Immature natural killer cell (primary cell): ENCODE data around the gene STUM. TPM values are rescaled to one million over a fixed set of nuclear protein-coding genes. Genes with fewer than 3 reads are reported as not detected.

ENCODE experiments used
- DNase-seq, 3 donors: peaks; one replicate each; pipeline ENCODE4 v3.0.0; 2022; ENCODE audit warnings: mixed read lengths in 1 of 3
- H3K27ac Mint-ChIP-seq, 6 donors: one replicate each; pipeline ENCODE4 v1.8.0; 2020; ENCODE audit warnings: mixed read lengths in 6 of 6, mild to moderate bottlenecking in 5 of 6, inconsistent platforms in 4 of 6, moderate library complexity in 3 of 6
- H3K27me3 Mint-ChIP-seq, 3 donors: one replicate each; pipeline ENCODE4 v1.8.0; 2020 to 2021; ENCODE audit warnings: low read depth in 3 of 3, mild to moderate bottlenecking in 3 of 3, mixed read lengths in 3 of 3, moderate library complexity in 3 of 3, inconsistent platforms in 1 of 3
- H3K36me3 Mint-ChIP-seq, 3 donors: one replicate each; pipeline ENCODE4 v1.8.0; 2020; ENCODE audit warnings: mixed read lengths in 3 of 3, inconsistent platforms in 2 of 3, mild to moderate bottlenecking in 2 of 3
- H3K4me1 Mint-ChIP-seq, 2 donors: one replicate each; pipeline ENCODE4 v1.8.0; 2020; ENCODE audit warnings: inconsistent platforms in 2 of 2, mild to moderate bottlenecking in 2 of 2, mixed read lengths in 2 of 2, moderate library complexity in 1 of 2
- H3K4me3 Mint-ChIP-seq, 5 donors: one replicate each; pipeline ENCODE4 v1.8.0; 2020; ENCODE audit warnings: mild to moderate bottlenecking in 5 of 5, mixed read lengths in 5 of 5, inconsistent platforms in 3 of 5, moderate library complexity in 3 of 5
- H3K9me3 Mint-ChIP-seq, 6 donors: one replicate each; pipeline ENCODE4 v1.8.0; 2020; ENCODE audit warnings: mild to moderate bottlenecking in 6 of 6, mixed read lengths in 6 of 6, inconsistent platforms in 4 of 6, moderate library complexity in 3 of 6
- polyA plus RNA-seq, 3 donors: library from polyadenylated mRNA; unstranded; fragments of 300-500 nt; fragmentation: Illumina TruSeq; gene quantifications; one replicate each; pipeline ENCODE4 v1.2.3, GENCODE V29; 2021

The STUM gene
- polyA plus RNA-seq, 3 donors from 2014 or later: not detected

DNA sequence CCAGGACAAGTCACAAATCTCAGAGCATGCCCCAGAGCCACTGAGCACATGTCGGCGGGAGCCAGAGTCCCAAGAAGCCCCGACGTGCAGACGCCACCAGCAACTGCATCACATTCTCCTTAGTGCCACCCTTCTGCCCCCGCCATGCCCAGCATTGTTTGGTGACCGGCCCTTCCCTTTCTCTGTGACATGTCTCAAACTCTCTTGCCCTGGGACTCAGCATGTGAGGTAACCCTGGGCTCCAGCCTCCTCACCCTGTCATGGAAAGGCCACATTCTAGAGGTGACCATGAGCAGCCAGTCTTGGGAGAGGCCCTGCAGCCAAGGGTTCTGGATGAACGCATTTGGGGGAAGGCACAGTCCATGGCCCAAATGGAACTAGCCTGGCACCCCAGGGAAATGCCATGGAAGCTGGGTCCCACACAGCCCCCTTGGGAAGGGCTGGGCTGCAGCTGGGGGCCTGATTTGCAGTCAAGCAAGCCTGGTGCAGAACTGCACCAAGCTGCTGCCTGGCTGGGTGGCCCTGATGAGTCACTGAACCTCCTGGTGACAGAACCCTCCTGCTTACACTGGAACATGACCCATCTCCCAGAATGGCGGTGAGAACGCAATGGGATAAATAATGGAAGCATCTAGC is 96.1 kb downstream of the STUM start:
- H3K36me3 Mint-ChIP-seq: peaks cover 0 to 28% (median 5%) of the 10 kb centered on the region in 3 donors
- peak overlapping the region; percentile 40 to 87 (median 85) for H3K27ac Mint-ChIP-seq
- peaks cover 0 to 7% (median 2%) of the 10 kb centered on the region in 3 donors for H3K27me3 Mint-ChIP-seq
- peak overlapping the region in 1 of 5 donors; percentile 46 for H3K4me3 Mint-ChIP-seq
- H3K9me3 Mint-ChIP-seq: no peaks in the 10 kb centered on the region
- peaks cover 33 to 52% of the 10 kb centered on the region in 2 donors for H3K4me1 Mint-ChIP-seq
- DNase-seq: no peak

DNA sequence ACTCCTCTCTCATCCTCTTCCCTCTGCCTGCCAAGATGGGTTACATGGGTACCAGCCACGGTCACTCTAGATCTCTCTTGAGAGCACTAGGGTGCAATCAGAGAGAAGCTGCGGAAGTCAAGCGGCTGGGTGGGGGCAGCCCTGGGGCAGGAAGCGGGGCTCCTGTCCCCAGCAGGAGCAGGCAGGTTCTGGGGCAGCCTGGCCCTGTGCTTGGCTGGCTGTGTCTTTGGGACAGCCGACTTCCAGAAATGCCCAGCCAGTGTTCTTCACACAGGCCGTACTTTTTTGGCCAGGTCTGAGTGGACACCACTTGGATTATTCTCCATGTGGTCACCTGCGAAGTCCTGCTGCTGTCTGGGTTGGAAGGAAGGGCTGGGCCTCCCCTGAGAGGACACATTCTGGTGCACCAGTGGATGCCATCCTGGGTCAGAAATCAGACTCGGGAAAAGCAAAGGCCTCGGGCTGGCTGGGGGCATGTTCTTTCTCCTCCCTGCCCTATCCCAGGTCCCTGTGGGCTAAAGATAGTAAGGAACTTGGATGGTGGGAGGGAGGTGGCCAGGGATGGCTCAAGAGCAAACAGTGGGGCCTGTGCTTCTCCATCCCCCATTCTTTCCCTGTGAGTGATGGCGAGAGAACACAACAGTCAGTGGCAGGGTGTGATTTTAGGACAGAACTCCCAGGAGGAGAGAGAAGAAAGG is 96.9 kb downstream of the STUM start:
- H3K27me3 Mint-ChIP-seq: peaks cover 0 to 7% (median 2%) of the 10 kb centered on the region in 3 donors
- no peaks in the 10 kb centered on the region for H3K9me3 Mint-ChIP-seq
- H3K4me1 Mint-ChIP-seq: peaks cover 33 to 60% of the 10 kb centered on the region in 2 donors
- H3K4me3 Mint-ChIP-seq: peak overlapping the region in 2 of 5 donors; percentile 35 to 36
- H3K27ac Mint-ChIP-seq: peak overlapping the region; percentile 31 to 87 (median 76)
- no peak for DNase-seq
- H3K36me3 Mint-ChIP-seq: peaks cover 0 to 28% (median 5%) of the 10 kb centered on the region in 3 donors

DNA sequence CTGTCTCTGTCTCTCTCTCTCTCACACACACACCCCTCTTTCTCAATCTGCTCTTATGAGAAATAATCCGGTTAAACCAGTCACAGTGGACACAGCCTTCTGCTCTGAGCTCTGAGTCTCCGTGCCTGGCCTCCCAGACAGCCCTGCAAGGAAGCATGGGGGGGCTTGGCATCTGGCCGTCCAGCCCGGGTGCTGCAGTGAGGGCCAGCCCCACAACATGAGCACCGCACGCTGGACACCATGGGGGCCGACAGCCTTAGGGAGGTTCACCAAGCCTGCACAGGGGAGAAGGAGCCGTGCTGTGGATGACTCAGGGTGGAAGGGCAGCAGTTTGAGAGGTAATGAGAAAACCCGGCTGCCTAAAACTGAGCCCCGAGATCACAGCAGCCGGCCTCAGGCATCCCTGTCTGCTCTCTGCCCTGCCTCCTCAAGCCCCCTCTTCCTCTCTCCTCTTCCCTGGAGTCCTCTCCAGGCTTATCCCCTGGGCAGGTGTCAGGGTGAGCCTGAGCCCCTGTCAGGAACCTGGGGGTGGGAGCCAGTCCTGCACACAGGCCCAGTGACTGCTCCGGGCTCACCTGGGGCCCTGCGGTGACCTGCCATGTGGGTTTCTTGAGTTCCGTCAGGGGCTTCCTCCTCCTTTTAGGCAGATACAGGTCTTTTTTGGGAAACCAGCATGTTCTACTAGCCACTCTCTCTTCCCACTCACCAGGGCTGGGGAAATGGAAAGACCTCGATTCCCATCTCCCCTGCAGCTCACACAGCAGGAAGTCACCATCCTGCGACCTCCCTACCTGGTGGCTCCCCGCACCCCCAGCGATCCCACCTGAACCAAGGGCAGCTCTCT is 97.7 kb downstream of the STUM start:
- Mint-ChIP-seq H3K4me3 (no peak overlapping the region), H3K27ac (peak overlapping the region; percentile 65 to 85 (median 76)), H3K36me3 (peaks cover 0 to 24% (median 5%) of the 10 kb centered on the region in 3 donors), H3K9me3 (no peaks in the 10 kb centered on the region), H3K4me1 (peaks cover 33 to 63% of the 10 kb centered on the region in 2 donors), H3K27me3 (peaks cover 0 to 6% (median 2%) of the 10 kb centered on the region in 3 donors)
- no peak for DNase-seq

DNA sequence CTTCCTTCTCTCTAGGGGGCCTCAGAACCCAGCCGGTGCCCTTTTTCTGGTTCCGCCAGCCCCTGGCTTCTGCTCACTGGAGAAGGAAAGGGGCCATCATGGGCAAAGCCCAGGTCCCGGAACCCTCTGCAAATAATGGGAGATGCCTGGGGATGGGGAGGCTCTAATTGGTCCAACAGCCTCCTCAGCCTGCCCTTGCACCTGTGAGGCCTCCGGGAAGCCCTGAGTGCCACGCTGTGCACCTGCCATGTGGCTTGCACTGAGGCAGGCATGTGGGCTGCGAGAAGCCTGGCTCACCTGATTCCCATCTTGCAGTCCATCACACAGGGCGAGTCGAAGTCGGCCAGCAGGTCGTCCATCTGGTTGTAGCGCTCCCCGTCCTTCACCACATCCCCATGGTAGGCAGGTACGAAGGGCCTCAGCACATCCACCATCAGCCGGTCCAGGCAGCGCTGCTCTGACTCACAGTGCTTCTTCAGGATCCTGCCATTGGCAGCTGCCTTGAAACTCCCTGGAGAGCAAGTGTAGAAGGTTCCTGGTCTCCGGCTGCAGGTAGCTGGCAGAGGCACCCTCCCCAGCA is 98.4 kb downstream of the STUM start:
- Mint-ChIP-seq H3K27me3 (peaks cover 0 to 6% (median 2%) of the 10 kb centered on the region in 3 donors), H3K9me3 (no peaks in the 10 kb centered on the region), H3K36me3 (peaks cover 0 to 24% (median 5%) of the 10 kb centered on the region in 3 donors), H3K4me1 (peaks cover 33 to 65% of the 10 kb centered on the region in 2 donors), H3K27ac (peak overlapping the region in 4 of 6 donors; percentile 45 to 85 (median 64)), H3K4me3 (no peak overlapping the region)
- no peak for DNase-seq

DNA sequence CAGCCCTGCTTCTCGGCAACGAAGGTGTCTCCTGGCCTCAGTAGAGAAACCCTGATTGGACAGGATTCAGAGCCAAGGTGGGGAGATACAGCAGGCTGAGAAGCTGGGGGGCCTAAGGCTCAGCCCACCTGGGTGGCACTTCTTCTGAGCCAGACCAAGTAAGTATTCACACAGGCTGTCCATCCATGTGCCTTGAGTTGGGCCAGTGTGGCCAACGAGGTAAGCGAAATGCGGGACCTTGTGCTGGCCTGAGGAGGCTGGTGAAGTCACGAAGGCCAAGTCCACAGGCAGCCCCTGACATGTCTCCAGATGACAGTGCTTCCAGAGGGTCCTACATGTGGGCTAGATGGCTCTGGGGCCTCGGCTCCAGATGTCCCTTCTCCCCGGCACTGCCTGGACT is 99.2 kb downstream of the STUM start:
- Mint-ChIP-seq H3K36me3 (peaks cover 0 to 24% (median 5%) of the 10 kb centered on the region in 3 donors), H3K9me3 (no peaks in the 10 kb centered on the region), H3K4me1 (peaks cover 33 to 62% of the 10 kb centered on the region in 2 donors), H3K4me3 (no peak overlapping the region), H3K27ac (peak overlapping the region in 3 of 6 donors; percentile 56 to 74 (median 64)), H3K27me3 (peaks cover 0 to 6% (median 2%) of the 10 kb centered on the region in 3 donors)
- no peak for DNase-seq

DNA sequence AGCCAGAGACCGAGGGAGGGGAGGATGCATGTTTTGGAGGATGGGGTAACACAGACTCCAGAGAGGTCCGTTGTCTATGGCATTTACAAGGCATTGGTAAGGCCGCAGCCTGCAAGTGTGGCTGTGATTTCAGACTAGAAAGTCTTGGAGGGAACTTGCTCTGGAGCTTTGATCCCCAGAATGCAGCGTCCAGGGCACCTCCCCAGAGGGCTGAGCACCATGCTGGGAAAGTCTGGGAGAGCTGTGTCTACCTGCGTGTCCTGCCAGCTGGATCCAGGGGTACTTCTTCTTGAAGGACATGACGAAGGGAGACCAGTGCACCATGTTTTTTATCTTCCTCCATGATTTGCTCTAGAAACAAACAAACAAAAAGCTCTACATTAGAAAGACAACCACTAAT is 99.9 kb downstream of the STUM start:
- Mint-ChIP-seq H3K27me3 (peaks cover 0 to 5% (median 4%) of the 10 kb centered on the region in 3 donors), H3K27ac (peak overlapping the region in 4 of 6 donors; percentile 56 to 81 (median 68)), H3K36me3 (peaks cover 0 to 24% (median 5%) of the 10 kb centered on the region in 3 donors), H3K4me1 (peaks cover 27 to 55% of the 10 kb centered on the region in 2 donors), H3K9me3 (no peaks in the 10 kb centered on the region), H3K4me3 (no peak overlapping the region)
- no peak for DNase-seq

DNA sequence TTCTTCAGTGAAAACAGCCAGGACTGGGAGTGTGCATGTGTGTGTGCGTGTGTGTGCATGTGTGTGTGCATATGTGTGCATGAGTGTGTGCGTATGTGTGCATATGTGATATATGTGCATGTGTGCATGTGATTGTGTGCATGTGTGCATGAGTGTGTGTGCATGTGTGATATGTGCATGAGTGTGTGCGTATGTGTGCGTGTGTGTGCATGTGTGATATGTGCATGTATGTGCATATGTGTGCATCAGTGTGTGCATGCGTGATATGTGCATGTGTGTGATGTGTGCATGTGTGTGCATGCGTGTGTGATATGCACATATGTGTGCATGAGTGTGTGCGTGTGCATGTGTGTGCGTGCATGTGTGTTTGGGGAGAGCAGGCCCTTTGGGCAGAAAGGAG is 100.7 kb downstream of the STUM start:
- no peak for DNase-seq
- H3K4me1 Mint-ChIP-seq: peaks cover 19 to 47% of the 10 kb centered on the region in 2 donors
- peak overlapping the region in 5 of 6 donors; percentile 57 to 87 (median 69) for H3K27ac Mint-ChIP-seq
- peaks cover 1 to 12% (median 3%) of the 10 kb centered on the region in 3 donors for H3K27me3 Mint-ChIP-seq
- H3K4me3 Mint-ChIP-seq: peak overlapping the region in 1 of 5 donors; percentile 36
- H3K9me3 Mint-ChIP-seq: no peaks in the 10 kb centered on the region
- peaks cover 0 to 24% (median 5%) of the 10 kb centered on the region in 3 donors for H3K36me3 Mint-ChIP-seq

DNA sequence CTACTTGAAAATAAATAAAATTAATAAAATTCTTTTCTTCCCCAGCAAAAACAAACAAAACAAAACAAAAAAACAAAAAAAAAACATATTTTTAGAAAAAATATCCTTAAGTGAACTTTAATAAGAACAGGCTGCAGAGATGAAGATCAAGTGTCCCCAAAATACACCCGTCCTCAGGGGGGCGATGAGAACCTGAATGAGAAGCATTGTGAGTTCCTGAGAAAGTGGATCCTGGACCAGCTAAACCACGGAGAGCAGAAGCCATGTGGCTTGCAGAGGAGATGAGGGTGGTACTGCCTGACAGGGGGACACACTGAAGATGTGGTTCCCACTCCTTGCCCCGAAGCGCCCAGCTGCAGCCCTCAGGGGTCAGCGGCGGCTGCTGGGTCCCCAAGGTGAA is 101.2 kb downstream of the STUM start:
- Mint-ChIP-seq H3K4me1 (peaks cover 13 to 41% of the 10 kb centered on the region in 2 donors), H3K27ac (peak overlapping the region in 3 of 6 donors; percentile 70 to 90 (median 78)), H3K36me3 (peaks cover 0 to 24% (median 5%) of the 10 kb centered on the region in 3 donors), H3K4me3 (peak overlapping the region in 1 of 5 donors; percentile 44), H3K27me3 (peaks cover 1 to 15% (median 3%) of the 10 kb centered on the region in 3 donors), H3K9me3 (no peaks in the 10 kb centered on the region)
- peak; percentile 40 to 47 (median 44) for DNase-seq

DNA sequence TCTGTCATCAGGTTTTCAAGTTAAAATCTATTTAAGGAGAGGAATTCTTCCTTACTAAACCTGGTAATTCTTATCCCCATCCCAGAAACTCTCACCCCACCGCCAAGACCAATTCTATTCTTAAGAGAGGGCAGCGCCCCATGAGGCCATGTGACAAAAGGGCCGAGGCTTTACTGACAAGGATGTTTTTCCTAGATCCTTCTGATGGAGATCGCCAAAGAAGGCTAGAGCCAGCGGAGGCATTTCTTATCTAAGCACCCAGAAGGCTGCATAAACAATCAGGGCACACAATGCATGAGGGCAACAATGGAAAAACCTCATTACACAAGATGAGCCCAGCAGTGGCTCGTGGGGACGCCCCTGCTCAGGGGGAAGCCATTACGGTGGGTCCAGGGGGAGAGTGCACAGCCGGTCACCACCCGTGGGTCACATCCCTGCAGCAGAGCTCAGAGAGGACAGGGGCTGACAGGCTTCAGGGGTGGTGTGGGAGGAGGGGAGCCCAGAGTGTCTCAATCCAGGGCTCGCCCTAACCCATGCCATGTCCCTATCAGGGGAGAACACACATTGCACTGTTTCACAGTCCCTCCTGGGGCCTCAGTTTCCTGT is 101.8 kb downstream of the STUM start:
- H3K4me3 Mint-ChIP-seq: peak overlapping the region in 1 of 5 donors; percentile 16
- H3K36me3 Mint-ChIP-seq: peaks cover 0 to 24% (median 5%) of the 10 kb centered on the region in 3 donors
- H3K9me3 Mint-ChIP-seq: no peaks in the 10 kb centered on the region
- peak overlapping the region in 3 of 6 donors; percentile 62 to 80 (median 78) for H3K27ac Mint-ChIP-seq
- H3K27me3 Mint-ChIP-seq: peaks cover 1 to 15% (median 3%) of the 10 kb centered on the region in 3 donors
- no peak for DNase-seq
- H3K4me1 Mint-ChIP-seq: peaks cover 8 to 37% of the 10 kb centered on the region in 2 donors

DNA sequence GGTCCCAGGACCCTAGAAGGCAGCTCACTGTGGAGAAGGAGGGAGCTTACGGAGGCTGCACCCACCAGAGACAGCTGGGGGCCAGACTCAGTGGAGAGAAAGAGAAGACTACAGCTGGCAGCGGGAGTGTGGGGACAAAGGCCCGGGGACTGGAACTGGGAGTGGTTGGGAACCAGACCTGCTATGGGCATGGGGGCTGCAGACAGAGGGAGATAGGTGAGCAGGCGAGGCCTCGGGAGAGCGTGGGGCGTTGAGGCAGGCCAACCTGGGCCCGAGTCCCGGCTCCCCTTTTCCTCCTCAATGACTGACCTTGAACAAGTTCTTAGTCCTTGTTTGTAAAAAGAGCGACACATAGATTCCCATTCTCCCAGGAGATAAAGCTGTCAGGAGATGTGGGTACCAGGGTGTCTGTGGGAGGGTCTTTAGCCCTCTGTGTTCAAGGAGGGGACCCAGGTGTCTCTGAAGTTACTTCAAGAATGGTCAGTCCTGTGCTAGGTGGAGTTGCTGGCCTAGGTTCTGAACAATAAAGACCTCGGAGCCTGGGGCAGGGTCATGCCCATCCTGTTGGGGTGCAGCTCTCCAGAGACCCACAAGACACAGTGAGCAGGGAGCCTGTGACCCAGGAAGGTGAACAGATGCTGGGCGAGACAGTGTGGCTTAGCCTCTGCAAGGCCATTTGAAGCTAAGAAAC is 102.6 kb downstream of the STUM start:
- H3K9me3 Mint-ChIP-seq: no peaks in the 10 kb centered on the region
- H3K4me1 Mint-ChIP-seq: peaks cover under 1 to 30% of the 10 kb centered on the region in 2 donors
- H3K27me3 Mint-ChIP-seq: peaks cover 0 to 15% (median 1%) of the 10 kb centered on the region in 3 donors
- peak overlapping the region in 2 of 6 donors; percentile 78 for H3K27ac Mint-ChIP-seq
- H3K4me3 Mint-ChIP-seq: peak overlapping the region in 1 of 5 donors; percentile 29
- no peak for DNase-seq
- H3K36me3 Mint-ChIP-seq: peaks cover 0 to 24% (median 5%) of the 10 kb centered on the region in 3 donors

DNA sequence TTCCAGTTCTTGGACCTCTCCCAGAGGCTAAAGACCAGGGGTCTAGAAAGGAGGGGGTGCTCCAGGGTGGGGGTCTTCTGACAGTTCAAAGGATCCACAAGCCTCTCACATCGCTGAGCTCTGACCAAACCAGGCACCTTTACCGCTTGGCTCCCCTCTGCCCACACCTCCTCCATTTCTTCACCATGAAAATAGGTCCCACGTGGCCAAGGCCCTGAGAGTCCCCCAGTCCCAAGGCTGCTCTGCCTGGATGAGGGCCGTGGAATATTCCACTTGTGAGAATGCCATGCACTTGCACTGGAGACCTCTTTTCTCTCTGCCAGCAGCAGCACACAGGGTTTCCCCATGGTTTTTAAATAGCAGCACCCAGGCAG is 103.2 kb downstream of the STUM start:
- Mint-ChIP-seq H3K9me3 (no peaks in the 10 kb centered on the region), H3K27ac (peak overlapping the region in 1 of 6 donors; percentile 49), H3K36me3 (peaks cover 0 to 24% (median 5%) of the 10 kb centered on the region in 3 donors), H3K4me3 (no peak overlapping the region), H3K4me1 (peaks cover 0 to 27% of the 10 kb centered on the region in 2 donors), H3K27me3 (peaks cover 0 to 15% (median 1%) of the 10 kb centered on the region in 3 donors)
- DNase-seq: no peak

DNA sequence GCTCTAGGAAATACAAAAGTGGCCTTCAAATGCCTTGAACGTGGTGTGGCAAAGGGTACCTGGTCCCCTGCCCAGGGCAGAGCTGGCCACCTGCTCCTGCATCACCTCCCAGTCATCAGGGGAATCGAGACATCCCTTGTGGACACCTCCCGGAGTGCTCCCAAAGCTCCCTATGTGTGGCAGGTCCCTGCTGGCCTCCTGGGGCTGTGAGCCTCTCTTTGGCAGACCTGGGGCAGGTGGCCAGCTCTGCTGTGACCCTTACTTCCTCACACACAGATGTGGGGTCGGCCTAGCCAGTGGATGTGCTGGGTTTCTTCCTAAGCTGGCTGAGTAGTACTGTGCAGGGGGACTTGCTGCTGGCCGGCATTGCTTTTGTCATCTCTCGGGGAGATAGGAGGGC is 104.0 kb downstream of the STUM start:
- peak overlapping the region in 4 of 5 donors; percentile 83 to 96 (median 90) for H3K4me3 Mint-ChIP-seq
- no peak overlapping the region for H3K27ac Mint-ChIP-seq
- H3K4me1 Mint-ChIP-seq: peaks cover 0 to 23% of the 10 kb centered on the region in 2 donors
- H3K9me3 Mint-ChIP-seq: no peaks in the 10 kb centered on the region
- peaks cover 0 to 17% (median 5%) of the 10 kb centered on the region in 3 donors for H3K36me3 Mint-ChIP-seq
- H3K27me3 Mint-ChIP-seq: peaks cover 0 to 15% (median 1%) of the 10 kb centered on the region in 3 donors
- DNase-seq: no peak
